Erythroblast (primary cell): ENCODE data around the gene FOXP1.

ENCODE experiments used
- DNase-seq, 2 experiments: peaks; one replicate each; lab custom pipeline; 2025; lab: John Stamatoyannopoulos, UW
- GATA1 ChIP-seq: IDR thresholded peaks from 2 replicates; pipeline ENCODE4 v1.6.1; 2011; ENCODE audit warnings: low read depth, mild to moderate bottlenecking, control low read depth, low read length, moderate library complexity
- POLR2A ChIP-seq: IDR thresholded peaks from 2 replicates; pipeline ENCODE4 v1.6.1; 2011; ENCODE audit warnings: mild to moderate bottlenecking, low read length

Gene FOXP1

GRCh38 chr3:71511037-71511436 lies 72.5 kb downstream of the FOXP1 start:
- DNase-seq: no peak
- TF ChIP-seq POLR2A: no peak
- no peak for TF ChIP-seq GATA1

GRCh38 chr3:71510510-71510909 lies 73.0 kb downstream of the FOXP1 start:
- TF ChIP-seq GATA1 (no peak), POLR2A (no peak)

GRCh38 chr3:71509066-71509465 lies 74.5 kb downstream of the FOXP1 start:
- no peak for TF ChIP-seq POLR2A
- TF ChIP-seq GATA1: no peak
- no peak for DNase-seq

More at GRCh38 chr3:71510510-71510909, 73.0 kb downstream of the FOXP1 start:
- no peak for DNase-seq

- TF ChIP-seq POLR2A (no peak), GATA1 (no peak)
- DNase-seq: no peak
Measured at GRCh38 chr3:71505767-71506350, 77.7 kb downstream of the FOXP1 start.

- no peak for TF ChIP-seq GATA1
- no peak for TF ChIP-seq POLR2A
- peak; percentile 22 to 60 for DNase-seq
Measured at GRCh38 chr3:71504250-71505036, 79.1 kb downstream of the FOXP1 start.

GRCh38 chr3:71503525-71504249 lies 79.8 kb downstream of the FOXP1 start:
- DNase-seq: peak in 1 of 2 experiments; percentile 29
- no peak for TF ChIP-seq POLR2A
- no peak for TF ChIP-seq GATA1

- TF ChIP-seq GATA1: no peak
- TF ChIP-seq POLR2A: peak; percentile 40
- DNase-seq: peak; percentile 24 to 51
Measured at GRCh38 chr3:71502066-71502625, 81.4 kb downstream of the FOXP1 start.

- no peak for DNase-seq
- TF ChIP-seq GATA1 (no peak), POLR2A (no peak)
Measured at GRCh38 chr3:71500696-71501095, 82.8 kb downstream of the FOXP1 start.

GRCh38 chr3:71499227-71499876 lies 84.2 kb downstream of the FOXP1 start:
- no peak for DNase-seq
- no peak for TF ChIP-seq GATA1
- TF ChIP-seq POLR2A: no peak

- DNase-seq: no peak
- no peak for TF ChIP-seq GATA1
- TF ChIP-seq POLR2A: no peak
Measured at GRCh38 chr3:71498543-71498942, 85.0 kb downstream of the FOXP1 start.

GRCh38 chr3:71497971-71498444 lies 85.5 kb downstream of the FOXP1 start:
- no peak for DNase-seq
- TF ChIP-seq GATA1 (no peak), POLR2A (no peak)

- TF ChIP-seq GATA1 (no peak), POLR2A (no peak)
- no peak for DNase-seq
Measured at GRCh38 chr3:71497367-71497897, 86.1 kb downstream of the FOXP1 start.

- peak in 1 of 2 experiments; percentile 21 for DNase-seq
Measured at GRCh38 chr3:71495708-71496472, 87.6 kb downstream of the FOXP1 start.

More at GRCh38 chr3:71495708-71496472, 87.6 kb downstream of the FOXP1 start:
- TF ChIP-seq GATA1 (no peak), POLR2A (no peak)
